Sigmoid colon (tissue), 7 donors: ENCODE data around the gene NAALADL2. TPM values are rescaled to one million over a fixed set of nuclear protein-coding genes. Genes with fewer than 3 reads are reported as not detected.

Source experiments
- DNase-seq: peaks from one replicate; pipeline ENCODE4 v3.0.0-alpha.2; 2019
- H3K27ac ChIP-seq, 4 donors: fragments of 200-600 bp; sonication (generic); one replicate each; pipeline ENCODE4 v1.5.1; 2016 to 2019; ENCODE audit warnings: mild to moderate bottlenecking in 1 of 4
- H3K27me3 ChIP-seq, 3 donors: fragments of 200-600 bp; sonication (generic); one replicate each; pipeline ENCODE4 v1.5.1; 2019; ENCODE audit warnings: mild to moderate bottlenecking in 1 of 3
- H3K36me3 ChIP-seq, 4 donors: fragments of 200-600 bp; sonication (generic); one replicate each; pipeline ENCODE4 v1.5.1; 2016 to 2019
- H3K4me1 ChIP-seq, 4 donors: fragments of 200-600 bp; sonication (generic); one replicate each; pipeline ENCODE4 v1.5.1; 2017 to 2019
- H3K4me3 ChIP-seq, 4 donors: fragments of 200-600 bp; sonication (generic); one replicate each; pipeline ENCODE4 v1.5.1; 2017 to 2019; ENCODE audit warnings: mild to moderate bottlenecking in 2 of 4, moderate library complexity in 1 of 4
- H3K9me3 ChIP-seq, 4 donors: fragments of 200-600 bp in 3 of 4; sonication (generic) in 3 of 4; one replicate each; pipeline versions ENCODE4 v1.5.1 to v1.6.1; 2013 to 2019
- CTCF ChIP-seq, 4 experiments: fragments of 450-650 bp in 3 of 4; fragments of 200-600 bp in 1 of 4; IDR thresholded peaks; one replicate each; pipeline ENCODE4 v1.5.1; 2016 to 2019; ENCODE audit warnings: antibody characterized with exemption in 4 of 4, mild to moderate bottlenecking in 3 of 4, moderate library complexity in 2 of 4
- EP300 ChIP-seq, 4 donors: sonication (generic); formaldehyde crosslinking; IDR thresholded peaks; one replicate each; pipeline ENCODE4 v1.6.1; 2017; ENCODE audit warnings: antibody characterized with exemption in 4 of 4
- POLR2A ChIP-seq, 2 donors: fragments of 450-650 bp; IDR thresholded peaks; one replicate each; pipeline ENCODE4 v1.6.1; 2016; ENCODE audit warnings: antibody characterized with exemption in 2 of 2, mild to moderate bottlenecking in 2 of 2, moderate library complexity in 2 of 2
- POLR2AphosphoS5 ChIP-seq, 4 donors: sonication (generic); formaldehyde crosslinking; IDR thresholded peaks; one replicate each; pipeline ENCODE4 v1.6.1; 2017; ENCODE audit warnings: antibody characterized with exemption in 4 of 4
- WGBS, 2 donors: extraction: QIAGEN DNeasy Blood & Tissue Kit; methylation state at CpG; one replicate each; pipeline ENCODE4 v1.1.7; 2013; 5-methylcytosine and 5-hydroxymethylcytosine counted together
- intact Hi-C: fragments of 100-400 bp; cut with DNase I; formaldehyde crosslinking; loops from one replicate; pipeline ENCODE4 v1.15.1; 2023
- polyA plus RNA-seq, 3 donors: library from polyadenylated mRNA; stranded (reverse); fragments of 200-250 nt; gene quantifications; one replicate each; pipeline ENCODE4 v1.2.3, GENCODE V29; 2013
- total RNA-seq, 4 donors: library from RNA; depleted of rRNA; stranded (reverse); fragments of >200 nt; gene quantifications; one replicate each; pipeline ENCODE4 v1.1.0, GENCODE V29; 2016
- donor health status: healthy with polysubstance abuse.
- donor health status: Bipolar disorder and iron deficiency.
- donor health status: healthy.

NAALADL2 gene
- total and polyA plus RNA-seq, 7 donors: 0.46 to 18.5 (median 6.0) TPM

- intact Hi-C loops: no loop called here
- TF ChIP-seq POLR2AphosphoS5 (IDR thresholded peaks at IDR 0.05) (no peak), CTCF (IDR thresholded peaks at IDR 0.05) (no peak), POLR2A (IDR thresholded peaks at IDR 0.05) (no peak), EP300 (IDR thresholded peaks at IDR 0.05) (no peak)
- no peaks in the 10 kb centered on the region for H3K36me3 ChIP-seq
- H3K4me3 ChIP-seq: no peak overlapping the region
- no peak for DNase-seq
- 84 to 89% methylated on average over 4 of the region's 4 CpGs for WGBS, 2 donors
- H3K27ac ChIP-seq: no peak overlapping the region
- no peaks in the 10 kb centered on the region for H3K27me3 ChIP-seq
- H3K9me3 ChIP-seq: no peaks in the 10 kb centered on the region
- no peaks in the 10 kb centered on the region for H3K4me1 ChIP-seq
Observed at GRCh38 chr3:175411405-175411804, 552.3 kb downstream of the NAALADL2 start.

GRCh38 chr3:175411946-175412345, 552.8 kb downstream of the NAALADL2 start:
- Histone ChIP-seq H3K27me3 (no peaks in the 10 kb centered on the region), H3K27ac (no peak overlapping the region), H3K4me3 (no peak overlapping the region), H3K36me3 (no peaks in the 10 kb centered on the region), H3K4me1 (no peaks in the 10 kb centered on the region), H3K9me3 (no peaks in the 10 kb centered on the region)
- WGBS, 2 donors: 87 to 91% methylated on average over 6 of the region's 6 CpGs
- no peak for DNase-seq
- intact Hi-C loops: no loop called here
- no peak for TF ChIP-seq POLR2AphosphoS5 (IDR thresholded peaks at IDR 0.05)
- no peak for TF ChIP-seq EP300 (IDR thresholded peaks at IDR 0.05)
- TF ChIP-seq POLR2A (IDR thresholded peaks at IDR 0.05): no peak
- no peak for TF ChIP-seq CTCF (IDR thresholded peaks at IDR 0.05)

GRCh38 chr3:175413926-175414325, 554.8 kb downstream of the NAALADL2 start:
- intact Hi-C loops: no loop called here
- Histone ChIP-seq H3K36me3 (no peaks in the 10 kb centered on the region), H3K27me3 (no peaks in the 10 kb centered on the region), H3K9me3 (no peaks in the 10 kb centered on the region), H3K4me3 (no peak overlapping the region), H3K4me1 (no peaks in the 10 kb centered on the region), H3K27ac (no peak overlapping the region)
- TF ChIP-seq CTCF (IDR thresholded peaks at IDR 0.05): no peak
- no peak for TF ChIP-seq POLR2A (IDR thresholded peaks at IDR 0.05)
- TF ChIP-seq POLR2AphosphoS5 (IDR thresholded peaks at IDR 0.05): no peak
- no peak for TF ChIP-seq EP300 (IDR thresholded peaks at IDR 0.05)
- no peak for DNase-seq
- 61 to 88% methylated on average over 4 of the region's 4 CpGs for WGBS, 2 donors

GRCh38 chr3:175416600-175416999, 557.5 kb downstream of the NAALADL2 start:
- no peak for DNase-seq
- intact Hi-C loops: no loop called here
- Histone ChIP-seq H3K4me3 (no peak overlapping the region), H3K36me3 (no peaks in the 10 kb centered on the region), H3K27me3 (no peaks in the 10 kb centered on the region), H3K9me3 (no peaks in the 10 kb centered on the region), H3K4me1 (no peaks in the 10 kb centered on the region), H3K27ac (no peak overlapping the region)
- TF ChIP-seq EP300 (IDR thresholded peaks at IDR 0.05) (no peak), POLR2A (IDR thresholded peaks at IDR 0.05) (no peak), CTCF (IDR thresholded peaks at IDR 0.05) (no peak), POLR2AphosphoS5 (IDR thresholded peaks at IDR 0.05) (no peak)
- WGBS, 2 donors: 89 to 90% methylated on average over 2 of the region's 2 CpGs

- Histone ChIP-seq H3K9me3 (no peaks in the 10 kb centered on the region), H3K27ac (no peak overlapping the region), H3K4me3 (no peak overlapping the region), H3K27me3 (no peaks in the 10 kb centered on the region), H3K36me3 (no peaks in the 10 kb centered on the region), H3K4me1 (no peaks in the 10 kb centered on the region)
- TF ChIP-seq POLR2AphosphoS5 (IDR thresholded peaks at IDR 0.05) (no peak), CTCF (IDR thresholded peaks at IDR 0.05) (no peak), EP300 (IDR thresholded peaks at IDR 0.05) (no peak), POLR2A (IDR thresholded peaks at IDR 0.05) (no peak)
- no peak for DNase-seq
- intact Hi-C loops: no loop called here
- 90 to 96% methylated on average over 1 of the region's 1 CpG for WGBS, 2 donors
Observed at GRCh38 chr3:175417426-175417825, 558.3 kb downstream of the NAALADL2 start.
